ENCODE results near the gene PDCD4. TPM values are rescaled to one million over a fixed set of nuclear protein-coding genes. Genes with fewer than 3 reads are reported as not detected.

Gene PDCD4
- total RNA-seq, 1 experiment from 2014 or later = 63.0 TPM

DNA sequence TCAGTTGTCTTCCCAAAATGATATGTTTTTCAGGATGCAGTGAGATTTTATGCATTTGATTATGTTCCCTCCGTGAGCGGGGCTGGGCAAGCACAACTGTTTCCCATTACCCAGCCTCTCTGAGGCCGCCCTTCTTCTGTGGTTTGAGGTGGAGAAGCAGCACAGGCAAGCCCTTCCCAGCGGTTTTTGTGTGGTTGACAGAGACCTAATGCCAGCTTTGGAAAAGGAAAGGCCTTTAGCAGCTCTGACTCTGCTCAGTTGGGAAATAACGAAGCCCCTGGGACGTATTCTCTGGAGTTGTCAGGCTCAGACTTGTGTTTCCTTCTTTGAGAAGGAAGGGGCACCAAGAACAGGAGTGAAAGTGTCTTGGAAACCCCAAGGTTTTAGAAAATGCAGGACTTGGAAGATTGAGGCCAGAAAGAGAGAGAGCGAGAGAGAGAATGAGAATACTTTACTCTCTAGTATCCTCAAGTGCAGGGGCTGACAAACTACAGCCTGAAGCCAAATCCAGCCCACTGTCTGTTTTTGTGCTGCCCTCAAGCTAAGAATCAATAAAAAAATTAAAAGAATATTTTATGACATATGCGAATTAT is 20.6 kb upstream of the PDCD4 start (continued):
- TF ChIP-seq SRF (IDR thresholded peaks at IDR 0.05; ENCODE audit: low read depth) = no peak

DNA sequence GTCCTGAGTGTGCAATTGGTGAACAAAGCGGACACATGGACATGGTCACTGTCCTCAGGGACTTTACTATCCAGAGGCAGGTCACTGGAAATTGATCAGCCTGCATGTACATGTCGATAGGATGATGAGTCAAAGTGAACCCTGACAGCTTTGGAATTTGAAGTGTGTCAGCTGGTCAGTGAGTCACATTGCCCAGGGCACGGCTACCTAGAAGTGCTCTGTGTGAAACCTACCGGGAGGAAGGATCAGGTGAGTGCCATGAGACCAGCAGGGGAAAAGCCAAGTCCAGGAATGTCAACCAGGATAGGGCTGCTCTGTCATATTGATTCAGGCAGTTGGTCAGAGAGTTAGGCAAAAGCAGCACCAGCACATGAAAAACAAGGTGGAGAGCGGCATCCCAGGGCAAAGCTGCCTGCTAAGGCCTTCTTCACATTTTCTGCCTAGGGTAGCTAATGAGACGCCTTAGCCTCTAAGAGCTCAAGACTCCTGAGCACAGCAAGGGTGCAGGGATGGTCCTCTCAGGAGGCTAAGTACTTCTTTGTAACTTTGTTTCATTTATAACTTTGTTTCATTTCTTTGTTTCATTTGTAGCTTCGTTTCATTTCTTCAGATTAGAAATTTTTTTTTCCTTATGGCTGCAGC is 19.4 kb upstream of the PDCD4 start:
- Histone ChIP-seq H3K9me3 (ENCODE audit: control insufficient read depth in 1 of 2, insufficient read depth in 1 of 2, low read depth in 1 of 2, low read length in 2 of 2) (no peaks in the 10 kb centered on the region), H3K4me3 (replicated peaks in 1 of 2; ENCODE audit: low read depth in 1 of 2, low read length in 2 of 2) (no peak overlapping the region; a peak in 1 of 4 replicates), H3K27me3 (ENCODE audit: insufficient read depth, low read length) (no peaks in the 10 kb centered on the region), H3K4me1 (ENCODE audit: control insufficient read depth in 1 of 2, insufficient read depth in 2 of 2, low read length in 2 of 2) (peaks cover 12 to 18% of the 10 kb centered on the region in 2 experiments), H3K9me2 (ENCODE audit: insufficient read depth) (no peaks in the 10 kb centered on the region), H3K4me2 (ENCODE audit: low read length) (peak overlapping the region; percentile 49), H2AFZ (ENCODE audit: low read depth, low read length, poor library complexity, severe bottlenecking) (peak overlapping the region; percentile 26), H3K27ac (ENCODE audit: low read depth, low read length) (no peak overlapping the region), H3K36me3 (ENCODE audit: control insufficient read depth in 1 of 2, insufficient read depth in 2 of 2, low read length in 2 of 2) (no peaks in the 10 kb centered on the region), H3K9ac (ENCODE audit: low read length) (0 out of 2 replicates have a peak overlapping the region, but pooled peaks have one; percentile 4), H4K20me1 (ENCODE audit: insufficient read depth) (no peaks in the 10 kb centered on the region), H3K79me2 (ENCODE audit: insufficient read depth, low read length) (no peaks in the 10 kb centered on the region)
- TF ChIP-seq EZH2phosphoT487 (IDR thresholded peaks at IDR 0.05; ENCODE audit: borderline replicate concordance) = no peak
- TF ChIP-seq RAD21 (IDR thresholded peaks at IDR 0.05; ENCODE audit: low read depth) = no peak
- peak; percentile 97 for TF ChIP-seq SIN3A (IDR thresholded peaks at IDR 0.05; ENCODE audit: low read depth)
- no peak for TF ChIP-seq EGR1 (IDR thresholded peaks at IDR 0.05; ENCODE audit: low read depth)
- TF ChIP-seq EZH2 (IDR thresholded peaks at IDR 0.05) = no peak
- peak; percentile 62; the same call in 1 of the 2 replicates for TF ChIP-seq POLR2AphosphoS5 (IDR thresholded peaks at IDR 0.05; ENCODE audit: low read depth, low read length)
- no peak for TF ChIP-seq ZFX (IDR thresholded peaks at IDR 0.05)
- TF ChIP-seq TCF7L2 (IDR thresholded peaks at IDR 0.05; ENCODE audit: borderline replicate concordance, extremely low read depth, insufficient read depth, insufficient read length) = peak; percentile 40
- TF ChIP-seq SRF (IDR thresholded peaks at IDR 0.05; ENCODE audit: low read depth) = no peak; the same call in 1 of the 2 replicates
- no peak for TF ChIP-seq ELF1 (IDR thresholded peaks at IDR 0.05; ENCODE audit: borderline replicate concordance, low read depth)
- TF ChIP-seq, protein P1, sequence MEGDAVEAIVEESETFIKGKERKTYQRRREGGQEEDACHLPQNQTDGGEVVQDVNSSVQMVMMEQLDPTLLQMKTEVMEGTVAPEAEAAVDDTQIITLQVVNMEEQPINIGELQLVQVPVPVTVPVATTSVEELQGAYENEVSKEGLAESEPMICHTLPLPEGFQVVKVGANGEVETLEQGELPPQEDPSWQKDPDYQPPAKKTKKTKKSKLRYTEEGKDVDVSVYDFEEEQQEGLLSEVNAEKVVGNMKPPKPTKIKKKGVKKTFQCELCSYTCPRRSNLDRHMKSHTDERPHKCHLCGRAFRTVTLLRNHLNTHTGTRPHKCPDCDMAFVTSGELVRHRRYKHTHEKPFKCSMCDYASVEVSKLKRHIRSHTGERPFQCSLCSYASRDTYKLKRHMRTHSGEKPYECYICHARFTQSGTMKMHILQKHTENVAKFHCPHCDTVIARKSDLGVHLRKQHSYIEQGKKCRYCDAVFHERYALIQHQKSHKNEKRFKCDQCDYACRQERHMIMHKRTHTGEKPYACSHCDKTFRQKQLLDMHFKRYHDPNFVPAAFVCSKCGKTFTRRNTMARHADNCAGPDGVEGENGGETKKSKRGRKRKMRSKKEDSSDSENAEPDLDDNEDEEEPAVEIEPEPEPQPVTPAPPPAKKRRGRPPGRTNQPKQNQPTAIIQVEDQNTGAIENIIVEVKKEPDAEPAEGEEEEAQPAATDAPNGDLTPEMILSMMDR (IDR thresholded peaks at IDR 0.05 in 2 of 3, conservative IDR thresholded peaks at IDR 0.05 in 1 of 3; ENCODE audit: borderline replicate concordance in 1 of 3, insufficient read depth in 1 of 3, low read depth in 2 of 3, low read length in 2 of 3) = no peak
- TF ChIP-seq ZNF274 (IDR thresholded peaks at IDR 0.05; ENCODE audit: low read depth, low read length) = no peak
- peak; percentile 28 for TF ChIP-seq YY1 (IDR thresholded peaks at IDR 0.05; ENCODE audit: extremely low read depth, insufficient replicate concordance, low read depth, low read length)
- peak; percentile 89 for TF ChIP-seq FOSL1 (IDR thresholded peaks at IDR 0.05; ENCODE audit: low read depth)
- TF ChIP-seq ATF3 (IDR thresholded peaks at IDR 0.05) = no peak
- TF ChIP-seq JUND (IDR thresholded peaks at IDR 0.05) = peak; percentile 93
- peak; percentile 90 for TF ChIP-seq MAX (IDR thresholded peaks at IDR 0.05)
- TF ChIP-seq, protein P2, sequence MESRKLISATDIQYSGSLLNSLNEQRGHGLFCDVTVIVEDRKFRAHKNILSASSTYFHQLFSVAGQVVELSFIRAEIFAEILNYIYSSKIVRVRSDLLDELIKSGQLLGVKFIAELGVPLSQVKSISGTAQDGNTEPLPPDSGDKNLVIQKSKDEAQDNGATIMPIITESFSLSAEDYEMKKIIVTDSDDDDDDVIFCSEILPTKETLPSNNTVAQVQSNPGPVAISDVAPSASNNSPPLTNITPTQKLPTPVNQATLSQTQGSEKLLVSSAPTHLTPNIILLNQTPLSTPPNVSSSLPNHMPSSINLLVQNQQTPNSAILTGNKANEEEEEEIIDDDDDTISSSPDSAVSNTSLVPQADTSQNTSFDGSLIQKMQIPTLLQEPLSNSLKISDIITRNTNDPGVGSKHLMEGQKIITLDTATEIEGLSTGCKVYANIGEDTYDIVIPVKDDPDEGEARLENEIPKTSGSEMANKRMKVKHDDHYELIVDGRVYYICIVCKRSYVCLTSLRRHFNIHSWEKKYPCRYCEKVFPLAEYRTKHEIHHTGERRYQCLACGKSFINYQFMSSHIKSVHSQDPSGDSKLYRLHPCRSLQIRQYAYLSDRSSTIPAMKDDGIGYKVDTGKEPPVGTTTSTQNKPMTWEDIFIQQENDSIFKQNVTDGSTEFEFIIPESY (IDR thresholded peaks at IDR 0.05; ENCODE audit: extremely low read depth, insufficient replicate concordance, low read length) = peak; percentile 38
- no peak for TF ChIP-seq CEBPB (IDR thresholded peaks at IDR 0.05; ENCODE audit: low read depth)
- peak; percentile 81 for TF ChIP-seq SP1 (IDR thresholded peaks at IDR 0.05; ENCODE audit: low read depth)
- peak; percentile 94 for TF ChIP-seq CBX3 (IDR thresholded peaks at IDR 0.05; ENCODE audit: low read depth)
- POLR2A ChIA-PET = interaction anchor here (1.4 kb wide), 1 partner anchor 8 kb away, joined by 3 read pairs; no protein-coding TSS in a partner anchor
- CTCF ChIA-PET = no interaction called here
- intact Hi-C loops (cut with micrococcal nuclease) = no loop called here
- RAD21 ChIA-PET (ENCODE audit: low non-redundant PET in 1 of 2, low total read pairs in 2 of 2, uncharacterized antibody in 2 of 2, unreplicated experiment in 2 of 2) = no interaction called here
- BruUV-seq (replicated peaks) = no TSS peak
- DNase-seq (ENCODE audit: low read depth, low spot score) (peak; percentile 85), ATAC-seq (peak; percentile 92)

Measured in HCT116 (cell line).